ENCODE data around the gene PIK3CG. TPM values are rescaled to one million over a fixed set of nuclear protein-coding genes. Genes with fewer than 3 reads are reported as not detected.

The PIK3CG gene
- polyA plus RNA-seq, 2 of the 4 experiments (the other 2 are of a cell fraction): not detected

GRCh38 chr7:106853250-106853908 lies 11.7 kb upstream of the PIK3CG start:
- no peak for DNase-seq (ENCODE audit: low read depth in 1 of 2, low spot score in 1 of 2)
- ChIA-PET POLR2A (no interaction called here), CTCF (no interaction called here)
- Histone ChIP-seq H3K4me3 (no peak overlapping the region), H3K27ac (no peak overlapping the region), H3K4me1 (peaks cover 11% of the 10 kb centered on the region; the same call in 2 of the 3 replicates), H3K9me3 (no peaks in the 10 kb centered on the region), H3K4me2 (no peak overlapping the region)
- WGBS (ENCODE audit: missing lambda C conversion rate): 49% methylated on average over 9 of the region's 9 CpGs
- FAIRE-seq: no peak
- TF ChIP-seq SMC3 (IDR thresholded peaks at IDR 0.05) (no peak), HES2 (IDR thresholded peaks at IDR 0.05) (no peak), HOXB5 (CRISPR knock-in tag; IDR thresholded peaks at IDR 0.05) (no peak)
- ATAC-seq: no peak

DNA sequence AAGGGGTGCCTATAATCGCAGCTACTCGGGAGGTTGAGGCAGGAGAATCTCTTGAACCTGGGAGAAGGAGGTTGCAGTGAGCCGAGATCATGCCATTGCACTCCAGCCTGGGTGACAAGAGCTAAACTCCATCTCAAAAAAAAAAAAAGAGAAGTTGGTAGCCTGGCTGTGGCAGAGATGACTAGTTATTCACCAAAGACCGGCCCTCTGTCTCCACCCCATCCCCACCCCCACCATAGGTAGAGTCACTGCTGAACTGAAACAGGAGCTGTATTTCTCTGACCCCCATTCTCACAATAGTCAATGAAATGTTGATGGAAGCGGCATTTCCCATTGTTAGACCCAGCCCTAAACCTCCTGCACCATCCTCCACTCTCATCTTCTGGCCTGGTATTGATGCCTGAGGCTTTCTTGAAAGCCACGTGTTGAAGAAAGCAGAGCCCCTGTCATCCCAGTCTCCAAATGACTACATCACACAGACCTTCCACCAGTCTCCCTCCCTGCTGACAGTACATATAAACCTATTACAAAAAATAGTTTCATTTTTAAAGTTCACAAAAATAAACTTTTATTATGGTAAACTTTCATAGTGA lies 9.4 kb upstream of the PIK3CG start:
- ChIA-PET POLR2A (no interaction called here), CTCF (no interaction called here)
- TF ChIP-seq, protein P1, sequence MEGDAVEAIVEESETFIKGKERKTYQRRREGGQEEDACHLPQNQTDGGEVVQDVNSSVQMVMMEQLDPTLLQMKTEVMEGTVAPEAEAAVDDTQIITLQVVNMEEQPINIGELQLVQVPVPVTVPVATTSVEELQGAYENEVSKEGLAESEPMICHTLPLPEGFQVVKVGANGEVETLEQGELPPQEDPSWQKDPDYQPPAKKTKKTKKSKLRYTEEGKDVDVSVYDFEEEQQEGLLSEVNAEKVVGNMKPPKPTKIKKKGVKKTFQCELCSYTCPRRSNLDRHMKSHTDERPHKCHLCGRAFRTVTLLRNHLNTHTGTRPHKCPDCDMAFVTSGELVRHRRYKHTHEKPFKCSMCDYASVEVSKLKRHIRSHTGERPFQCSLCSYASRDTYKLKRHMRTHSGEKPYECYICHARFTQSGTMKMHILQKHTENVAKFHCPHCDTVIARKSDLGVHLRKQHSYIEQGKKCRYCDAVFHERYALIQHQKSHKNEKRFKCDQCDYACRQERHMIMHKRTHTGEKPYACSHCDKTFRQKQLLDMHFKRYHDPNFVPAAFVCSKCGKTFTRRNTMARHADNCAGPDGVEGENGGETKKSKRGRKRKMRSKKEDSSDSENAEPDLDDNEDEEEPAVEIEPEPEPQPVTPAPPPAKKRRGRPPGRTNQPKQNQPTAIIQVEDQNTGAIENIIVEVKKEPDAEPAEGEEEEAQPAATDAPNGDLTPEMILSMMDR (IDR thresholded peaks at IDR 0.05): no peak
- TF ChIP-seq NPAS2 (CRISPR knock-in tag; IDR thresholded peaks at IDR 0.05; ENCODE audit: borderline replicate concordance): no peak
- no peak for TF ChIP-seq KDM5A (IDR thresholded peaks at IDR 0.05)
- no peak for TF ChIP-seq POLR2AphosphoS2 (conservative IDR thresholded peaks at IDR 0.05; ENCODE audit: low read length)
- TF ChIP-seq MAFK (IDR thresholded peaks at IDR 0.05; ENCODE audit: partially characterized antibody): no peak
- TF ChIP-seq JUNB (IDR thresholded peaks at IDR 0.05): no peak
- TF ChIP-seq HEYL (CRISPR knock-in tag; IDR thresholded peaks at IDR 0.05): no peak
- TF ChIP-seq HDAC2 (IDR thresholded peaks at IDR 0.05): no peak
- no peak overlapping the region for H3K4me2 ChIP-seq
- no peaks in the 10 kb centered on the region for H3K9me3 ChIP-seq
- H3K4me1 ChIP-seq: peaks cover 6% of the 10 kb centered on the region; the same call in 1 of the 3 replicates
- WGBS (ENCODE audit: missing lambda C conversion rate): 70% methylated on average over 6 of the region's 6 CpGs
- ATAC-seq (no peak), DNase-seq (ENCODE audit: low read depth in 1 of 2, low spot score in 1 of 2) (no peak), FAIRE-seq (no peak)
- no peak overlapping the region for H3K27ac ChIP-seq
- no peak overlapping the region for H3K4me3 ChIP-seq

DNA sequence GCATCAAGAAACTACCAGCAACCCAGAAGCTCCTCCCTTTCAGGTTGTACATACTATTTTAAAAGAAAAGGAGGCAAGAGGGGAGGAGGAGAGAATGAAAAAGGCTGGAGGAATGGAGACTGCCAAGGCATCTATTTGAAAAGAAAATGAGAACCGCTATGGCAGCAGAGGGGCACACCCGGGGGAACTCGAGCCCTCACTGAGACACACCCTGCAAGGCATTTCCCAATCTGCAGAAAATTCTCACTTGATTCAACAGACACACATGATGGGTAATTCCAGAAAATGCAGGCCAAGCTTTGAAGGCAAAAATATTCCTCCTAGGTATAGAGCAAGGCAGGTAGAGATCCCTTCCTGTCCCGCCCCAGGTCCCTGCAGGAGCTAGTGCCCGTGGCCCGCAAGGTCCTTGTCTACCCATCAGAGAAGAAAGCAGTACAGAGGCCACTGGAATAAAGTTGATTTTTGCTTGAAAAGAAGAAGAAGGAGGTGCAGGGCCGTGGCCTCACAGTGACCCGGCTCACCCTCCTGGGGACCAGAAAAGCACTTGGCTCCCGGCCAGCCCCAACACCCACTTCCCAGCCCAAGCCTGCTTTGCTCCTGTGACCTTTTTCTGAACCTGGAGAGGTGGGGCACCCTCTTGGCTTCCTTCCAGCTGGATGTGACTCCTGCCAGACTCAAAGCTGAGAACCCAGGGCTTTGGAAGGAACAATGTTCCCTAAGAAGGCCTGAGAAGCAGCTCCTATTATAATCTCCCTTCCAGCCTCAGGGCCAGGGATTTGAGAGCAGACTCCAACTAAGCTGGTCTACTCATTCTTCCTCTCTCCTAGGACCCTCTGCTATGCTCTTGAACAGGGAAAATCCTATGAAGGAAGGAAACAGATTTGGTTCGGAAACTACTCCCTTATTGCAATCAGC lies 6.2 kb upstream of the PIK3CG start:
- DNase-seq (ENCODE audit: low read depth in 1 of 2, low spot score in 1 of 2) (peak in 1 of 2 experiments; percentile 42), ATAC-seq (peak in 1 of 2 experiments; percentile 13; a peak in 1 of 6 replicates), FAIRE-seq (no peak)
- Histone ChIP-seq H3K4me1 (peaks cover 6% of the 10 kb centered on the region; the same call in 1 of the 3 replicates), H3K27ac (peak overlapping the region in 1 of 2 experiments; percentile 43; a peak in 2 of 6 replicates), H3K4me3 (no peak overlapping the region), H3K4me2 (peak overlapping the region; percentile 21; the same call in 2 of the 3 replicates), H3K9me3 (no peaks in the 10 kb centered on the region)
- POLR2A ChIA-PET: no interaction called here
- WGBS (ENCODE audit: missing lambda C conversion rate): 54% methylated on average over 10 of the region's 10 CpGs
- TF ChIP-seq NPAS2 (CRISPR knock-in tag; IDR thresholded peaks at IDR 0.05; ENCODE audit: borderline replicate concordance) (no peak), CBX8 (IDR thresholded peaks at IDR 0.05) (no peak), EHF (CRISPR knock-in tag; IDR thresholded peaks at IDR 0.05) (no peak), MAFK (IDR thresholded peaks at IDR 0.05; ENCODE audit: partially characterized antibody) (no peak), PBX3 (IDR thresholded peaks at IDR 0.05) (no peak), JUN (IDR thresholded peaks at IDR 0.05) (no peak), FOSB (CRISPR knock-in tag; IDR thresholded peaks at IDR 0.05) (no peak), NFE2L2 (conservative IDR thresholded peaks at IDR 0.05; ENCODE audit: low read length) (no peak), ATOH8 (CRISPR knock-in tag; IDR thresholded peaks at IDR 0.05; ENCODE audit: low read depth) (no peak), CHD4 (IDR thresholded peaks at IDR 0.05; ENCODE audit: borderline replicate concordance) (no peak), HEYL (CRISPR knock-in tag; IDR thresholded peaks at IDR 0.05) (no peak), MYC (IDR thresholded peaks at IDR 0.05; ENCODE audit: borderline replicate concordance, low read length) (no peak), EP300 (IDR thresholded peaks at IDR 0.05) (no peak), BHLHE40 (IDR thresholded peaks at IDR 0.05; ENCODE audit: low read depth, low read length) (no peak), TP53 (CRISPR knock-in tag; IDR thresholded peaks at IDR 0.05) (no peak), HES2 (IDR thresholded peaks at IDR 0.05) (no peak), FOXS1 (CRISPR knock-in tag; IDR thresholded peaks at IDR 0.05) (no peak), ZC3H11A (IDR thresholded peaks at IDR 0.05) (no peak)
- TF ChIP-seq, protein P2, sequence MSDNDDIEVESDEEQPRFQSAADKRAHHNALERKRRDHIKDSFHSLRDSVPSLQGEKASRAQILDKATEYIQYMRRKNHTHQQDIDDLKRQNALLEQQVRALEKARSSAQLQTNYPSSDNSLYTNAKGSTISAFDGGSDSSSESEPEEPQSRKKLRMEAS (IDR thresholded peaks at IDR 0.05): no peak
- CTCF ChIA-PET: interaction anchor here (0.6 kb wide), 1 partner anchor 262 kb away, joined by 3 read pairs; no protein-coding TSS in a partner anchor

Data from A549 (cell line).